GM12878 (cell line): Measurements from ENCODE around the gene MRPL38. TPM values are rescaled to one million over a fixed set of nuclear protein-coding genes. Genes with fewer than 3 reads are reported as not detected.

ENCODE experiments used
- ATAC-seq: fragments of 200-7000 bp; cut with Tn5 transposase; 3 replicates; pipeline ENCODE4 v1.9.1; 2020; ENCODE audit warnings: mild to moderate bottlenecking, moderate library complexity
- BruUV-seq: library from RNA; stranded (reverse); fragments of 400-500 nt; replicated peaks from 2 replicates; lab custom pipeline; 2021; lab: Mats Ljungman, UMichigan
- CTCF ChIA-PET: fragments of 300-600 bp; sonication (Branson Sonifier 250); formaldehyde crosslinking; extraction: SDS; loops from one replicate; lab custom pipeline; 2021; ENCODE audit warnings: inconsistent platforms; lab: Yijun Ruan, JAX
- POLR2A ChIA-PET: fragments of 350-600 bp; formaldehyde crosslinking; extraction: SDS; loops from one replicate; lab custom pipeline; 2021; ENCODE audit warnings: inconsistent platforms; lab: Charles Lee
- RAD21 ChIA-PET: fragments of 300-600 bp; sonication (Branson Sonifier 250); formaldehyde crosslinking; loops from one replicate; lab custom pipeline; 2023; ENCODE audit warnings: antibody characterized with exemption; ENCODE audit not compliant: unreplicated experiment; lab: Charles Lee
- SMC1A ChIA-PET: fragments of 300-600 bp; sonication (Branson Sonifier 250); formaldehyde crosslinking; loops from one replicate; lab custom pipeline; 2023; ENCODE audit not compliant: unreplicated experiment, uncharacterized antibody; lab: Charles Lee
- DNase-seq: peaks from one replicate; pipeline ENCODE4 v3.0.0-alpha.2; 2011; ENCODE audit warnings: low read depth, low spot score
- FAIRE-seq: peaks from 3 replicates; lab custom pipeline; 2011; peaks lifted over from hg19 to GRCh38; lab: Jason Lieb, UNC
- H2AFZ ChIP-seq: 2 replicates; pipeline ENCODE4 v1.6.0; 2011; ENCODE audit warnings: low read depth, low read length, control low read depth; ENCODE audit not compliant: control insufficient read depth
- H3K27ac ChIP-seq: 2 replicates; pipeline ENCODE4 v1.5.1; 2011; ENCODE audit warnings: control low read depth; ENCODE audit not compliant: control insufficient read depth, insufficient read depth
- H3K27me3 ChIP-seq, 2 experiments: replicated peaks in 1 of 2; 2 replicates each; pipeline versions ENCODE4 v1.6.0 to v1.6.1; 2011; ENCODE audit warnings: low read length in 1 of 2; ENCODE audit not compliant: control insufficient read depth in 2 of 2, insufficient read depth in 2 of 2
- H3K36me3 ChIP-seq, 2 experiments: 2 replicates each; pipeline ENCODE4 v1.5.1; 2011; ENCODE audit warnings: low read length in 1 of 2; ENCODE audit not compliant: control insufficient read depth in 2 of 2, insufficient read depth in 2 of 2
- H3K4me1 ChIP-seq: 2 replicates; pipeline ENCODE4 v1.6.1; 2011; ENCODE audit warnings: mild to moderate bottlenecking, low read length, moderate library complexity, mixed read lengths; ENCODE audit not compliant: control insufficient read depth, insufficient read depth
- H3K4me2 ChIP-seq: 2 replicates; pipeline ENCODE4 v1.6.0; 2011; ENCODE audit warnings: control low read depth; ENCODE audit not compliant: control insufficient read depth, insufficient read depth
- H3K4me3 ChIP-seq: fragments of 200-600 bp; sonication (generic); 2 replicates; pipeline ENCODE4 v1.5.1; 2016
- H3K79me2 ChIP-seq: 2 replicates; pipeline ENCODE4 v1.6.0; 2011; ENCODE audit warnings: low read length; ENCODE audit not compliant: control insufficient read depth, insufficient read depth
- H3K9ac ChIP-seq: 2 replicates; pipeline ENCODE4 v1.8.0; 2011; ENCODE audit warnings: low read length, control low read depth, mixed read lengths; ENCODE audit not compliant: control insufficient read depth, insufficient read depth
- H3K9me3 ChIP-seq: replicated peaks from 3 replicates; pipeline ENCODE4 v1.5.1; 2011; ENCODE audit warnings: mild to moderate bottlenecking, low read length; ENCODE audit not compliant: control insufficient read depth, insufficient read depth
- H4K20me1 ChIP-seq: 2 replicates; pipeline ENCODE4 v1.6.0; 2011; ENCODE audit not compliant: control insufficient read depth, insufficient read depth
- CBFB ChIP-seq: IDR thresholded peaks from 2 replicates; pipeline ENCODE4 v1.6.1; 2016; ENCODE audit warnings: antibody characterized with exemption, low read depth
- NFYB ChIP-seq: IDR thresholded peaks from 2 replicates; pipeline ENCODE4 v1.6.1; 2011; ENCODE audit warnings: low read depth, mild to moderate bottlenecking, low read length, improper control_type of control experiment, moderate library complexity; ENCODE audit not compliant: insufficient read depth
- PAX5 ChIP-seq: IDR thresholded peaks from 2 replicates; pipeline ENCODE4 v1.6.1; 2011; ENCODE audit warnings: low read depth, low read length, borderline replicate concordance
- SREBF1 ChIP-seq: IDR thresholded peaks from 2 replicates; pipeline ENCODE4 v1.6.1; 2012; ENCODE audit warnings: mild to moderate bottlenecking, low read length
- TCF7 ChIP-seq: IDR thresholded peaks from 2 replicates; pipeline ENCODE4 v1.6.1; 2014; ENCODE audit warnings: antibody characterized with exemption, borderline replicate concordance
- WGBS: methylation state at CpG from one replicate; pipeline ENCODE4 v1.1.6; 2016; ENCODE audit warnings: low lambda C conversion rate; ENCODE audit not compliant: insufficient replicate concordance, insufficient coverage; ENCODE audit errors: missing lambda C conversion rate; 5-methylcytosine and 5-hydroxymethylcytosine counted together
- in situ Hi-C: fragments of 300-500 bp; cut with MboI; formaldehyde crosslinking; loops from 9 replicates; pipeline ENCODE4 v1.14.3; 2018; ENCODE audit warnings: mixed read lengths
- intact Hi-C: fragments of 100-400 bp; cut with micrococcal nuclease; formaldehyde crosslinking; loops from one replicate; pipeline ENCODE4 v1.14.2; 2022; ENCODE audit not compliant: unreplicated experiment
- polyA plus RNA-seq, 11 experiments: library from polyadenylated mRNA; depleted of rRNA in 4 of 11; unstranded in 6 of 11; stranded (reverse) in 5 of 11; fragments of >200 nt; fragmentation: Nextera tagmentation in 4 of 11; fragmentation: Illumina TruSeq in 1 of 11; extraction: Ambion mirVana in 4 of 11; extraction: Trizol in 1 of 11; gene quantifications; 1 replicate in 1 of 11; 2 replicates in 10 of 11; pipeline versions ENCODE4 v1.2.1 to v1.2.3, GENCODE V29; 2011 to 2016; ENCODE audit warnings: inconsistent platforms in 2 of 11, missing spikeins in 2 of 11, low read depth in 1 of 11
- total RNA-seq, 4 experiments: library from RNA; depleted of rRNA in 3 of 4; stranded (reverse); fragments of >200 nt in 3 of 4; fragmentation: Illumina TruSeq in 1 of 4; extraction: Trizol in 1 of 4; gene quantifications; 2 replicates each; pipeline versions ENCODE4 v1.2.1 to v1.2.3, GENCODE V29; 2013 to 2021
- TF ChIP-seq, protein P1 (sequence below): fragments of 450-650 bp; conservative IDR thresholded peaks from 2 replicates; pipeline ENCODE4 v1.6.1; 2017; ENCODE audit warnings: mild to moderate bottlenecking, moderate library complexity
- TF ChIP-seq, protein P2 (sequence below): IDR thresholded peaks from 2 replicates; pipeline ENCODE4 v1.6.1; 2012; ENCODE audit warnings: low read depth, low read length, improper control_type of control experiment

Gene MRPL38
- total and polyA plus RNA-seq, 10 of the 15 experiments (the other 5 are each of a cell fraction or from before 2014, with no cell fraction given) = 6.6 to 205 (median 53.1) TPM

DNA sequence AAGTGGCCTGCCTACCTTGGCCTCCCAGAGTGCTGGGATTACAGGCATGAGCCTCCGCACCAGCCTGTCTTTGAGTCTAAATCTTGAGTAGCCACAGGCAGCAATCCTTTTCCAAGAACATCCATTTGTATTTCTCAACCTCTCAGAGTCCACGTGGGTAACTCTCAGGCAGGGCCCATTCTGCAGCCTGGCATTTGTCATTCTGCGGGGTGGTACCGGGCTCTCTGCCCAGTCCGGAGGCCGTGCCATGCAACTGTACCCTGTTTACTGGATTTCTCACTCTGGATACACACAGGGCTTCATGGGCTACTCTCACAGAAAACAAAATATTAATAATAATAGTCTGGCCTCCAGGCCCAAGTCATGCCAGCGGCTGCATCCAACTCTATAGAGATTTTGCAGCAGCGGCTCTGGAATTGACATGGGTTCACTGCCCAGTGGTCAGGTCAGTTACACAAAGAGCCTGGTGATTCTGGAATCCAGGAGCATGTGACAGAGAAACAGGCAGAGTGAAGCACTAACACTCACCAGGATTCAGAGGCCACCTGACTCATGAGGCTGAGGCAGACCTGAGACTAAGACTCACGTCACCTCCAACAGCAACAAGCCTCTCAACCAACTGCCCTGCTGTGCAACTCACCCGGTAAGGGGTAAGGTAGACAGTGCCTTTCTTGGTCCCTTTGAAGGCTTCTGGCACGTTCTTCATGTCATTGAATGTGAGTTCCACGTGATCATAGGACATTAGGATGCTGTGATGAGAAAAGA is 53.6 kb downstream of the MRPL38 start:
- SMC1A ChIA-PET = interaction anchor here (0.7 kb wide), 1 partner anchor 10 kb away, joined by 3 read pairs; no protein-coding TSS in a partner anchor
- TF ChIP-seq SREBF1 (no peak), TCF7 (no peak), NFYB (no peak), CBFB (no peak), PAX5 (no peak)
- TF ChIP-seq, protein P1, sequence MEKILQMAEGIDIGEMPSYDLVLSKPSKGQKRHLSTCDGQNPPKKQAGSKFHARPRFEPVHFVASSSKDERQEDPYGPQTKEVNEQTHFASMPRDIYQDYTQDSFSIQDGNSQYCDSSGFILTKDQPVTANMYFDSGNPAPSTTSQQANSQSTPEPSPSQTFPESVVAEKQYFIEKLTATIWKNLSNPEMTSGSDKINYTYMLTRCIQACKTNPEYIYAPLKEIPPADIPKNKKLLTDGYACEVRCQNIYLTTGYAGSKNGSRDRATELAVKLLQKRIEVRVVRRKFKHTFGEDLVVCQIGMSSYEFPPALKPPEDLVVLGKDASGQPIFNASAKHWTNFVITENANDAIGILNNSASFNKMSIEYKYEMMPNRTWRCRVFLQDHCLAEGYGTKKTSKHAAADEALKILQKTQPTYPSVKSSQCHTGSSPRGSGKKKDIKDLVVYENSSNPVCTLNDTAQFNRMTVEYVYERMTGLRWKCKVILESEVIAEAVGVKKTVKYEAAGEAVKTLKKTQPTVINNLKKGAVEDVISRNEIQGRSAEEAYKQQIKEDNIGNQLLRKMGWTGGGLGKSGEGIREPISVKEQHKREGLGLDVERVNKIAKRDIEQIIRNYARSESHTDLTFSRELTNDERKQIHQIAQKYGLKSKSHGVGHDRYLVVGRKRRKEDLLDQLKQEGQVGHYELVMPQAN = no peak
- TF ChIP-seq, protein P2, sequence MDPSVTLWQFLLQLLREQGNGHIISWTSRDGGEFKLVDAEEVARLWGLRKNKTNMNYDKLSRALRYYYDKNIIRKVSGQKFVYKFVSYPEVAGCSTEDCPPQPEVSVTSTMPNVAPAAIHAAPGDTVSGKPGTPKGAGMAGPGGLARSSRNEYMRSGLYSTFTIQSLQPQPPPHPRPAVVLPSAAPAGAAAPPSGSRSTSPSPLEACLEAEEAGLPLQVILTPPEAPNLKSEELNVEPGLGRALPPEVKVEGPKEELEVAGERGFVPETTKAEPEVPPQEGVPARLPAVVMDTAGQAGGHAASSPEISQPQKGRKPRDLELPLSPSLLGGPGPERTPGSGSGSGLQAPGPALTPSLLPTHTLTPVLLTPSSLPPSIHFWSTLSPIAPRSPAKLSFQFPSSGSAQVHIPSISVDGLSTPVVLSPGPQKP = no peak
- TF ChIP-seq, all 136 proteins: peak for 0
- Histone ChIP-seq H3K4me2 (no peak overlapping the region), H3K9ac (no peak overlapping the region), H3K27me3 (no peaks in the 10 kb centered on the region), H2AFZ (no peak overlapping the region), H3K79me2 (peaks cover 16% of the 10 kb centered on the region), H3K4me3 (no peak overlapping the region), H3K4me1 (peaks cover 6% of the 10 kb centered on the region), H3K9me3 (no peaks in the 10 kb centered on the region), H3K36me3 (peaks cover 3 to 9% of the 10 kb centered on the region in 2 experiments), H3K27ac (no peak overlapping the region), H4K20me1 (no peaks in the 10 kb centered on the region)
- in situ Hi-C loops (no loop called here), intact Hi-C loops (no loop called here)
- no TSS peak for BruUV-seq
- DNase-seq = no peak
- 91% methylated on average over 12 of the region's 12 CpGs for WGBS
- ATAC-seq = no peak
- ChIA-PET RAD21 (interaction anchor here (1.4 to 1.6 kb wide), 2 partner anchors 87 to 97 kb away, joined by 3 read pairs; no protein-coding TSS in a partner anchor), POLR2A (interaction anchor here (1.0 kb wide), 1 partner anchor 7 kb away, joined by 5 read pairs; no protein-coding TSS in a partner anchor), CTCF (interaction anchor here (0.6 to 8.7 kb wide), 3 partner anchors 7 to 410 kb away, joined by 3 to 117 read pairs (median 4); partner anchors contain the start of gene WBP2)
- FAIRE-seq = no peak
